Measurements from ENCODE around the gene CPNE7. TPM values are rescaled to one million over a fixed set of nuclear protein-coding genes. Genes with fewer than 3 reads are reported as not detected.

Gene CPNE7
- total and polyA plus RNA-seq, 10 of the 15 experiments (the other 5 are each of a cell fraction or from before 2014, with no cell fraction given) = 0.29 to 46.9 (median 17.5) TPM

DNA sequence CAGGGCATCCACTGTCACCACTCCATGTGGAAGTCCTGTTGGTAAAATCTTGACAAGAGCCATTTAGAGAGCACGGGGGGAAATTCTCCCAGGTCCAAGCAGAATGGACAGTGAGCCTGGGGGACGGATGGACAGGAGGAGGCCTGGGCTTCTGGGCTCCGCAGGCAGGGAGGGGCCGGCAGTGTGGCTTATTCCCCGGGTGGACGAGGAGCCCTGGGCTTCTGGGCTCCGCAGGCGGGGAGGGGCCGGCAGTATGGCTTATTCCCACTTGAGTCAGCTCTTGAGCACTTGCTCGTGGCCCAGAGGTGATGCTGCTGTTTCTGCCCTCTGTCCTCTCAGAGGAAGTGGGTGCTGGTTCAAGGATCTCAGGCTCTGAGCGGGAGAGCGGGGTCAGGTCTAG, 37.3 kb upstream of the CPNE7 start:
- no peak overlapping the region for H3K27ac ChIP-seq (ENCODE audit: control insufficient read depth, insufficient read depth)
- ChIA-PET CTCF (no interaction called here), SMC1A (ENCODE audit: uncharacterized antibody, unreplicated experiment) (interaction anchor here (0.5 kb wide), 1 partner anchor 19 kb away, joined by 3 read pairs; no protein-coding TSS in a partner anchor), RAD21 (ENCODE audit: unreplicated experiment) (no interaction called here), POLR2A (no interaction called here)
- H3K4me1 ChIP-seq (ENCODE audit: control insufficient read depth, insufficient read depth, low read length) = no peaks in the 10 kb centered on the region; the same call in 1 of the 2 replicates
- H3K9me3 ChIP-seq (replicated peaks; ENCODE audit: control insufficient read depth, insufficient read depth, low read length) = no peaks in the 10 kb centered on the region
- in situ Hi-C loops (cut with MboI) = no loop called here
- peaks cover 7 to 18% of the 10 kb centered on the region in 2 experiments for H3K36me3 ChIP-seq (ENCODE audit: control insufficient read depth in 2 of 2, insufficient read depth in 2 of 2, low read length in 1 of 2)
- WGBS (ENCODE audit: insufficient coverage, insufficient replicate concordance, low lambda C conversion rate, missing lambda C conversion rate) = 94% methylated on average over 9 of the region's 12 CpGs
- H3K79me2 ChIP-seq (ENCODE audit: control insufficient read depth, insufficient read depth, low read length) = no peaks in the 10 kb centered on the region
- H3K9ac ChIP-seq (ENCODE audit: control insufficient read depth, insufficient read depth, low read length) = no peak overlapping the region
- ATAC-seq (no peak), DNase-seq (ENCODE audit: low read depth, low spot score) (no peak), FAIRE-seq (no peak)
- no peak overlapping the region for H3K4me3 ChIP-seq
- no peak for TF ChIP-seq ZNF24 (IDR thresholded peaks at IDR 0.05)
- TF ChIP-seq LARP7 (IDR thresholded peaks at IDR 0.05) = no peak
- TF ChIP-seq CHD2 (IDR thresholded peaks at IDR 0.05; ENCODE audit: borderline replicate concordance, low read depth, low read length) = no peak
- TF ChIP-seq KDM1A (IDR thresholded peaks at IDR 0.05; ENCODE audit: borderline replicate concordance) = no peak
- TF ChIP-seq PAX8 (IDR thresholded peaks at IDR 0.05) = no peak
- TF ChIP-seq EZH2 (IDR thresholded peaks at IDR 0.05; ENCODE audit: borderline replicate concordance, control insufficient read depth, low read depth, low read length) = no peak
- no peak for TF ChIP-seq SREBF2 (IDR thresholded peaks at IDR 0.05; ENCODE audit: low read length)
- TF ChIP-seq, protein P1, sequence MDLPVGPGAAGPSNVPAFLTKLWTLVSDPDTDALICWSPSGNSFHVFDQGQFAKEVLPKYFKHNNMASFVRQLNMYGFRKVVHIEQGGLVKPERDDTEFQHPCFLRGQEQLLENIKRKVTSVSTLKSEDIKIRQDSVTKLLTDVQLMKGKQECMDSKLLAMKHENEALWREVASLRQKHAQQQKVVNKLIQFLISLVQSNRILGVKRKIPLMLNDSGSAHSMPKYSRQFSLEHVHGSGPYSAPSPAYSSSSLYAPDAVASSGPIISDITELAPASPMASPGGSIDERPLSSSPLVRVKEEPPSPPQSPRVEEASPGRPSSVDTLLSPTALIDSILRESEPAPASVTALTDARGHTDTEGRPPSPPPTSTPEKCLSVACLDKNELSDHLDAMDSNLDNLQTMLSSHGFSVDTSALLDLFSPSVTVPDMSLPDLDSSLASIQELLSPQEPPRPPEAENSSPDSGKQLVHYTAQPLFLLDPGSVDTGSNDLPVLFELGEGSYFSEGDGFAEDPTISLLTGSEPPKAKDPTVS (IDR thresholded peaks at IDR 0.05; ENCODE audit: low read depth, low read length) = no peak
- TF ChIP-seq, protein P2, sequence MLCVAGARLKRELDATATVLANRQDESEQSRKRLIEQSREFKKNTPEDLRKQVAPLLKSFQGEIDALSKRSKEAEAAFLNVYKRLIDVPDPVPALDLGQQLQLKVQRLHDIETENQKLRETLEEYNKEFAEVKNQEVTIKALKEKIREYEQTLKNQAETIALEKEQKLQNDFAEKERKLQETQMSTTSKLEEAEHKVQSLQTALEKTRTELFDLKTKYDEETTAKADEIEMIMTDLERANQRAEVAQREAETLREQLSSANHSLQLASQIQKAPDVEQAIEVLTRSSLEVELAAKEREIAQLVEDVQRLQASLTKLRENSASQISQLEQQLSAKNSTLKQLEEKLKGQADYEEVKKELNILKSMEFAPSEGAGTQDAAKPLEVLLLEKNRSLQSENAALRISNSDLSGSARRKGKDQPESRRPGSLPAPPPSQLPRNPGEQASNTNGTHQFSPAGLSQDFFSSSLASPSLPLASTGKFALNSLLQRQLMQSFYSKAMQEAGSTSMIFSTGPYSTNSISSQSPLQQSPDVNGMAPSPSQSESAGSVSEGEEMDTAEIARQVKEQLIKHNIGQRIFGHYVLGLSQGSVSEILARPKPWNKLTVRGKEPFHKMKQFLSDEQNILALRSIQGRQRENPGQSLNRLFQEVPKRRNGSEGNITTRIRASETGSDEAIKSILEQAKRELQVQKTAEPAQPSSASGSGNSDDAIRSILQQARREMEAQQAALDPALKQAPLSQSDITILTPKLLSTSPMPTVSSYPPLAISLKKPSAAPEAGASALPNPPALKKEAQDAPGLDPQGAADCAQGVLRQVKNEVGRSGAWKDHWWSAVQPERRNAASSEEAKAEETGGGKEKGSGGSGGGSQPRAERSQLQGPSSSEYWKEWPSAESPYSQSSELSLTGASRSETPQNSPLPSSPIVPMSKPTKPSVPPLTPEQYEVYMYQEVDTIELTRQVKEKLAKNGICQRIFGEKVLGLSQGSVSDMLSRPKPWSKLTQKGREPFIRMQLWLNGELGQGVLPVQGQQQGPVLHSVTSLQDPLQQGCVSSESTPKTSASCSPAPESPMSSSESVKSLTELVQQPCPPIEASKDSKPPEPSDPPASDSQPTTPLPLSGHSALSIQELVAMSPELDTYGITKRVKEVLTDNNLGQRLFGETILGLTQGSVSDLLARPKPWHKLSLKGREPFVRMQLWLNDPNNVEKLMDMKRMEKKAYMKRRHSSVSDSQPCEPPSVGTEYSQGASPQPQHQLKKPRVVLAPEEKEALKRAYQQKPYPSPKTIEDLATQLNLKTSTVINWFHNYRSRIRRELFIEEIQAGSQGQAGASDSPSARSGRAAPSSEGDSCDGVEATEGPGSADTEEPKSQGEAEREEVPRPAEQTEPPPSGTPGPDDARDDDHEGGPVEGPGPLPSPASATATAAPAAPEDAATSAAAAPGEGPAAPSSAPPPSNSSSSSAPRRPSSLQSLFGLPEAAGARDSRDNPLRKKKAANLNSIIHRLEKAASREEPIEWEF (IDR thresholded peaks at IDR 0.05; ENCODE audit: insufficient replicate concordance, low read depth, low read length) = no peak
- TF ChIP-seq GATAD2B (conservative IDR thresholded peaks at IDR 0.05; ENCODE audit: low read depth) = no peak
- no peak for TF ChIP-seq IRF4 (IDR thresholded peaks at IDR 0.05; ENCODE audit: low read depth, low read length)
- TF ChIP-seq DPF2 (IDR thresholded peaks at IDR 0.05) = no peak
- no peak for TF ChIP-seq WRNIP1 (IDR thresholded peaks at IDR 0.05; ENCODE audit: borderline replicate concordance, low read depth, low read length)
- TF ChIP-seq, protein P3, sequence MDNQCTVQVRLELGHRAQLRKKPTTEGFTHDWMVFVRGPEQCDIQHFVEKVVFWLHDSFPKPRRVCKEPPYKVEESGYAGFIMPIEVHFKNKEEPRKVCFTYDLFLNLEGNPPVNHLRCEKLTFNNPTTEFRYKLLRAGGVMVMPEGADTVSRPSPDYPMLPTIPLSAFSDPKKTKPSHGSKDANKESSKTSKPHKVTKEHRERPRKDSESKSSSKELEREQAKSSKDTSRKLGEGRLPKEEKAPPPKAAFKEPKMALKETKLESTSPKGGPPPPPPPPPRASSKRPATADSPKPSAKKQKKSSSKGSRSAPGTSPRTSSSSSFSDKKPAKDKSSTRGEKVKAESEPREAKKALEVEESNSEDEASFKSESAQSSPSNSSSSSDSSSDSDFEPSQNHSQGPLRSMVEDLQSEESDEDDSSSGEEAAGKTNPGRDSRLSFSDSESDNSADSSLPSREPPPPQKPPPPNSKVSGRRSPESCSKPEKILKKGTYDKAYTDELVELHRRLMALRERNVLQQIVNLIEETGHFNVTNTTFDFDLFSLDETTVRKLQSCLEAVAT (IDR thresholded peaks at IDR 0.05) = no peak
- no peak for TF ChIP-seq ZNF217 (IDR thresholded peaks at IDR 0.05)
- H2AFZ ChIP-seq (ENCODE audit: control insufficient read depth, low read depth, low read length) = no peak overlapping the region
- no peaks in the 10 kb centered on the region for H4K20me1 ChIP-seq (ENCODE audit: control insufficient read depth, insufficient read depth)
- no TSS peak for BruUV-seq (replicated peaks)
- no peak overlapping the region for H3K4me2 ChIP-seq (ENCODE audit: control insufficient read depth, insufficient read depth)
- H3K27me3 ChIP-seq (replicated peaks in 1 of 2; ENCODE audit: control insufficient read depth in 2 of 2, insufficient read depth in 2 of 2, low read length in 1 of 2) = no peaks in the 10 kb centered on the region
- intact Hi-C loops (cut with micrococcal nuclease; ENCODE audit: unreplicated experiment) = no loop called here

Measured in GM12878 (cell line).